HepG2 (cell line): ENCODE measurements around the gene IRF2. TPM values are rescaled to one million over a fixed set of nuclear protein-coding genes. Genes with fewer than 3 reads are reported as not detected.

Experiments
- CREB1 ChIP-seq, 2 experiments: fragments of 450-650 bp in 1 of 2; IDR thresholded peaks; 2 replicates each; pipeline ENCODE4 v1.6.1; 2016 to 2017; ENCODE audit warnings: control low read depth in 1 of 2, mild to moderate bottlenecking in 1 of 2, missing compliant biosample characterization in 1 of 2, missing genetic modification characterization in 1 of 2
- NR2F1 ChIP-seq, 2 experiments: fragments of 450-650 bp in 1 of 2; formaldehyde crosslinking in 1 of 2; IDR thresholded peaks; 2 replicates each; pipeline versions ENCODE4 v1.5.0 to v1.6.1; 2016 to 2020; ENCODE audit warnings: mild to moderate bottlenecking in 1 of 2, missing compliant biosample characterization in 1 of 2, missing genetic modification reagents in 1 of 2, moderate library complexity in 1 of 2
- NR2F2 ChIP-seq: IDR thresholded peaks from 2 replicates; pipeline ENCODE4 v1.6.1; 2012; ENCODE audit warnings: low read depth, inconsistent platforms, borderline replicate concordance
- PHF21A ChIP-seq: sonication (generic); formaldehyde crosslinking; IDR thresholded peaks from 2 replicates; pipeline ENCODE4 v1.5.0; 2020; ENCODE audit warnings: mild to moderate bottlenecking, missing genetic modification reagents
- polyA plus RNA-seq, 8 experiments: library from polyadenylated mRNA; depleted of rRNA in 3 of 8; stranded (reverse) in 7 of 8; unstranded in 1 of 8; fragments of >200 nt; fragmentation: Illumina TruSeq in 4 of 8; extraction: Trizol in 4 of 8; gene quantifications; 2 replicates each; pipeline versions ENCODE4 v1.2.1 to v1.2.3, GENCODE V29; 2011 to 2016; ENCODE audit warnings: low read depth in 4 of 8, missing spikeins in 1 of 8, mixed read lengths in 1 of 8; ENCODE audit not compliant: insufficient read depth in 1 of 8
- total RNA-seq, 5 experiments: library from RNA; depleted of rRNA; stranded (reverse); fragments of >200 nt; fragmentation: Illumina TruSeq; extraction: Trizol; gene quantifications; 2 replicates each; pipeline ENCODE4 v1.2.3, GENCODE V29; 2016; ENCODE audit warnings: low read depth in 1 of 5
- TF ChIP-seq, protein P1 (sequence below): sonication (generic); formaldehyde crosslinking; IDR thresholded peaks from 2 replicates; pipeline ENCODE4 v1.9.0; 2022; ENCODE audit warnings: low read depth, missing genetic modification reagents
- TF ChIP-seq, protein P2 (sequence below): sonication (generic); formaldehyde crosslinking; conservative IDR thresholded peaks from 2 replicates; pipeline ENCODE4 v1.4.0; 2020; ENCODE audit warnings: mild to moderate bottlenecking, missing genetic modification reagents, moderate library complexity

IRF2 gene
- total and polyA plus RNA-seq, 2 of the 13 experiments (the other 11 are each of a cell fraction or from before 2014, with no cell fraction given): 15.5 to 28.8 TPM

DNA sequence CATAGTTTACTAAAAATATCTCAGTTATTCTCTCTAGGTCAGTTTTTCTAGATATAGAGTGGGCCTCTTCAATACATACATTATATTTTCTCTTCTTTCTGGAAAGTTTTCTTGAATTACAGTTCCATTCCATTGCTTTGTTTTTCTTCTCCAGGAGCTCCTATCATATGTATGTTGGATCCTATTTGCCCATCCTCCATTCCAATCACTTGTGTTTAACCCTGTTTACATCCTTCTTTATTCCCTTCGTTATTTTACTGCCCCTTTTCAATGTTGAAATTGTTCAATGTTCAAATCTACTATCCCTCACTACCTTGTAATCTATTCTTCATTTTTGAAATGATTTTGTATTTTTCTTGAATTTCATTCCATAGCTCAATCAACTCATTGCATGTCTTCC lies 97.4 kb downstream of the IRF2 start (continued):
- no peak for TF ChIP-seq CREB1 (IDR thresholded peaks at IDR 0.05)
- TF ChIP-seq CREB1 (CRISPR knock-in tag; IDR thresholded peaks at IDR 0.05): no peak
- no peak for TF ChIP-seq NR2F1 (CRISPR knock-in tag; IDR thresholded peaks at IDR 0.05)
- no peak for TF ChIP-seq NR2F2
- TF ChIP-seq, protein P1, sequence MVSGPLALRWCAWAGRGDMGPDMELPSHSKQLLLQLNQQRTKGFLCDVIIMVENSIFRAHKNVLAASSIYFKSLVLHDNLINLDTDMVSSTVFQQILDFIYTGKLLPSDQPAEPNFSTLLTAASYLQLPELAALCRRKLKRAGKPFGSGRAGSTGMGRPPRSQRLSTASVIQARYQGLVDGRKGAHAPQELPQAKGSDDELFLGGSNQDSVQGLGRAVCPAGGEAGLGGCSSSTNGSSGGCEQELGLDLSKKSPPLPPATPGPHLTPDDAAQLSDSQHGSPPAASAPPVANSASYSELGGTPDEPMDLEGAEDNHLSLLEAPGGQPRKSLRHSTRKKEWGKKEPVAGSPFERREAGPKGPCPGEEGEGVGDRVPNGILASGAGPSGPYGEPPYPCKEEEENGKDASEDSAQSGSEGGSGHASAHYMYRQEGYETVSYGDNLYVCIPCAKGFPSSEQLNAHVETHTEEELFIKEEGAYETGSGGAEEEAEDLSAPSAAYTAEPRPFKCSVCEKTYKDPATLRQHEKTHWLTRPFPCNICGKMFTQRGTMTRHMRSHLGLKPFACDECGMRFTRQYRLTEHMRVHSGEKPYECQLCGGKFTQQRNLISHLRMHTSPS (CRISPR knock-in tag): no peak
- TF ChIP-seq, protein P2, sequence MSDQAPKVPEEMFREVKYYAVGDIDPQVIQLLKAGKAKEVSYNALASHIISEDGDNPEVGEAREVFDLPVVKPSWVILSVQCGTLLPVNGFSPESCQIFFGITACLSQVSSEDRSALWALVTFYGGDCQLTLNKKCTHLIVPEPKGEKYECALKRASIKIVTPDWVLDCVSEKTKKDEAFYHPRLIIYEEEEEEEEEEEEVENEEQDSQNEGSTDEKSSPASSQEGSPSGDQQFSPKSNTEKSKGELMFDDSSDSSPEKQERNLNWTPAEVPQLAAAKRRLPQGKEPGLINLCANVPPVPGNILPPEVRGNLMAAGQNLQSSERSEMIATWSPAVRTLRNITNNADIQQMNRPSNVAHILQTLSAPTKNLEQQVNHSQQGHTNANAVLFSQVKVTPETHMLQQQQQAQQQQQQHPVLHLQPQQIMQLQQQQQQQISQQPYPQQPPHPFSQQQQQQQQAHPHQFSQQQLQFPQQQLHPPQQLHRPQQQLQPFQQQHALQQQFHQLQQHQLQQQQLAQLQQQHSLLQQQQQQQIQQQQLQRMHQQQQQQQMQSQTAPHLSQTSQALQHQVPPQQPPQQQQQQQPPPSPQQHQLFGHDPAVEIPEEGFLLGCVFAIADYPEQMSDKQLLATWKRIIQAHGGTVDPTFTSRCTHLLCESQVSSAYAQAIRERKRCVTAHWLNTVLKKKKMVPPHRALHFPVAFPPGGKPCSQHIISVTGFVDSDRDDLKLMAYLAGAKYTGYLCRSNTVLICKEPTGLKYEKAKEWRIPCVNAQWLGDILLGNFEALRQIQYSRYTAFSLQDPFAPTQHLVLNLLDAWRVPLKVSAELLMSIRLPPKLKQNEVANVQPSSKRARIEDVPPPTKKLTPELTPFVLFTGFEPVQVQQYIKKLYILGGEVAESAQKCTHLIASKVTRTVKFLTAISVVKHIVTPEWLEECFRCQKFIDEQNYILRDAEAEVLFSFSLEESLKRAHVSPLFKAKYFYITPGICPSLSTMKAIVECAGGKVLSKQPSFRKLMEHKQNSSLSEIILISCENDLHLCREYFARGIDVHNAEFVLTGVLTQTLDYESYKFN (CRISPR knock-in tag): no peak
- no peak for TF ChIP-seq PHF21A (CRISPR knock-in tag)
